ENCODE results near the gene PLOD2.

PLOD2 gene

GRCh38 chr3:146153429-146153828 lies 7.6 kb downstream of the PLOD2 start:
- TF ChIP-seq POU2F2 (IDR thresholded peaks at IDR 0.05; ENCODE audit: low read depth, low read length) (no peak), PAX5 (IDR thresholded peaks at IDR 0.05; ENCODE audit: insufficient read depth, low read length, severe bottlenecking) (no peak), POLR2AphosphoS5 (IDR thresholded peaks at IDR 0.05; ENCODE audit: low read depth, low read length) (no peak), SPI1 (IDR thresholded peaks at IDR 0.05; ENCODE audit: low read depth, low read length) (no peak), TAF1 (IDR thresholded peaks at IDR 0.05; ENCODE audit: low read depth, low read length) (no peak), POLR2A (IDR thresholded peaks at IDR 0.05; ENCODE audit: low read depth, low read length) (no peak)
- DNase-seq (ENCODE audit: insufficient read length, low spot score) (no peak), FAIRE-seq (no peak)

- FAIRE-seq (no peak), DNase-seq (ENCODE audit: insufficient read length, low spot score) (no peak)
- TF ChIP-seq SPI1 (IDR thresholded peaks at IDR 0.05; ENCODE audit: low read depth, low read length) (no peak), TAF1 (IDR thresholded peaks at IDR 0.05; ENCODE audit: low read depth, low read length) (no peak), PAX5 (IDR thresholded peaks at IDR 0.05; ENCODE audit: insufficient read depth, low read length, severe bottlenecking) (no peak), POU2F2 (IDR thresholded peaks at IDR 0.05; ENCODE audit: low read depth, low read length) (no peak), POLR2AphosphoS5 (IDR thresholded peaks at IDR 0.05; ENCODE audit: low read depth, low read length) (no peak), POLR2A (IDR thresholded peaks at IDR 0.05; ENCODE audit: low read depth, low read length) (no peak)
These were observed 8.2 kb downstream of the PLOD2 start for GRCh38 chr3:146152834-146153233.

- TF ChIP-seq POLR2A (IDR thresholded peaks at IDR 0.05; ENCODE audit: low read depth, low read length): no peak
- no peak for TF ChIP-seq SPI1 (IDR thresholded peaks at IDR 0.05; ENCODE audit: low read depth, low read length)
- no peak for TF ChIP-seq POU2F2 (IDR thresholded peaks at IDR 0.05; ENCODE audit: low read depth, low read length)
- TF ChIP-seq POLR2AphosphoS5 (IDR thresholded peaks at IDR 0.05; ENCODE audit: low read depth, low read length): no peak
- no peak for TF ChIP-seq PAX5 (IDR thresholded peaks at IDR 0.05; ENCODE audit: insufficient read depth, low read length, severe bottlenecking)
- TF ChIP-seq TAF1 (IDR thresholded peaks at IDR 0.05; ENCODE audit: low read depth, low read length): no peak
- DNase-seq (ENCODE audit: insufficient read length, low spot score) (no peak), FAIRE-seq (no peak)
These were observed 12.5 kb downstream of the PLOD2 start for GRCh38 chr3:146148468-146148931.

GRCh38 chr3:146145642-146146041 lies 15.3 kb downstream of the PLOD2 start:
- TF ChIP-seq POLR2A (IDR thresholded peaks at IDR 0.05; ENCODE audit: low read depth, low read length): no peak
- no peak for TF ChIP-seq PAX5 (IDR thresholded peaks at IDR 0.05; ENCODE audit: insufficient read depth, low read length, severe bottlenecking)
- no peak for TF ChIP-seq POU2F2 (IDR thresholded peaks at IDR 0.05; ENCODE audit: low read depth, low read length)
- no peak for TF ChIP-seq TAF1 (IDR thresholded peaks at IDR 0.05; ENCODE audit: low read depth, low read length)
- TF ChIP-seq SPI1 (IDR thresholded peaks at IDR 0.05; ENCODE audit: low read depth, low read length): no peak
- TF ChIP-seq POLR2AphosphoS5 (IDR thresholded peaks at IDR 0.05; ENCODE audit: low read depth, low read length): no peak
- no peak for DNase-seq (ENCODE audit: insufficient read length, low spot score)
- FAIRE-seq: no peak

- FAIRE-seq (no peak), DNase-seq (ENCODE audit: insufficient read length, low spot score) (no peak)
- TF ChIP-seq PAX5 (IDR thresholded peaks at IDR 0.05; ENCODE audit: insufficient read depth, low read length, severe bottlenecking) (no peak), TAF1 (IDR thresholded peaks at IDR 0.05; ENCODE audit: low read depth, low read length) (no peak), POLR2A (IDR thresholded peaks at IDR 0.05; ENCODE audit: low read depth, low read length) (no peak), SPI1 (IDR thresholded peaks at IDR 0.05; ENCODE audit: low read depth, low read length) (no peak), POLR2AphosphoS5 (IDR thresholded peaks at IDR 0.05; ENCODE audit: low read depth, low read length) (no peak), POU2F2 (IDR thresholded peaks at IDR 0.05; ENCODE audit: low read depth, low read length) (no peak)
These were observed 18.2 kb downstream of the PLOD2 start for GRCh38 chr3:146142757-146143156.

GRCh38 chr3:146139586-146140110 lies 21.3 kb downstream of the PLOD2 start:
- DNase-seq (ENCODE audit: insufficient read length, low spot score) (no peak), FAIRE-seq (no peak)
- TF ChIP-seq POLR2A (IDR thresholded peaks at IDR 0.05; ENCODE audit: low read depth, low read length): no peak
- no peak for TF ChIP-seq POLR2AphosphoS5 (IDR thresholded peaks at IDR 0.05; ENCODE audit: low read depth, low read length)
- TF ChIP-seq SPI1 (IDR thresholded peaks at IDR 0.05; ENCODE audit: low read depth, low read length): no peak
- TF ChIP-seq PAX5 (IDR thresholded peaks at IDR 0.05; ENCODE audit: insufficient read depth, low read length, severe bottlenecking): no peak
- TF ChIP-seq POU2F2 (IDR thresholded peaks at IDR 0.05; ENCODE audit: low read depth, low read length): no peak
- TF ChIP-seq TAF1 (IDR thresholded peaks at IDR 0.05; ENCODE audit: low read depth, low read length): no peak

- TF ChIP-seq PAX5 (IDR thresholded peaks at IDR 0.05; ENCODE audit: insufficient read depth, low read length, severe bottlenecking) (no peak), POU2F2 (IDR thresholded peaks at IDR 0.05; ENCODE audit: low read depth, low read length) (no peak), SPI1 (IDR thresholded peaks at IDR 0.05; ENCODE audit: low read depth, low read length) (no peak), TAF1 (IDR thresholded peaks at IDR 0.05; ENCODE audit: low read depth, low read length) (no peak), POLR2A (IDR thresholded peaks at IDR 0.05; ENCODE audit: low read depth, low read length) (no peak), POLR2AphosphoS5 (IDR thresholded peaks at IDR 0.05; ENCODE audit: low read depth, low read length) (no peak)
- no peak for FAIRE-seq
- DNase-seq (ENCODE audit: insufficient read length, low spot score): no peak
These were observed 22.1 kb downstream of the PLOD2 start for GRCh38 chr3:146138902-146139301.

- DNase-seq (ENCODE audit: insufficient read length, low spot score): no peak
- FAIRE-seq: no peak
- TF ChIP-seq TAF1 (IDR thresholded peaks at IDR 0.05; ENCODE audit: low read depth, low read length) (no peak), PAX5 (IDR thresholded peaks at IDR 0.05; ENCODE audit: insufficient read depth, low read length, severe bottlenecking) (no peak), POLR2AphosphoS5 (IDR thresholded peaks at IDR 0.05; ENCODE audit: low read depth, low read length) (no peak), POLR2A (IDR thresholded peaks at IDR 0.05; ENCODE audit: low read depth, low read length) (no peak), SPI1 (IDR thresholded peaks at IDR 0.05; ENCODE audit: low read depth, low read length) (no peak), POU2F2 (IDR thresholded peaks at IDR 0.05; ENCODE audit: low read depth, low read length) (no peak)
These were observed 24.3 kb downstream of the PLOD2 start for GRCh38 chr3:146136647-146137046.

- TF ChIP-seq TAF1 (IDR thresholded peaks at IDR 0.05; ENCODE audit: low read depth, low read length) (no peak), SPI1 (IDR thresholded peaks at IDR 0.05; ENCODE audit: low read depth, low read length) (no peak), POLR2AphosphoS5 (IDR thresholded peaks at IDR 0.05; ENCODE audit: low read depth, low read length) (no peak), POLR2A (IDR thresholded peaks at IDR 0.05; ENCODE audit: low read depth, low read length) (no peak), PAX5 (IDR thresholded peaks at IDR 0.05; ENCODE audit: insufficient read depth, low read length, severe bottlenecking) (no peak), POU2F2 (IDR thresholded peaks at IDR 0.05; ENCODE audit: low read depth, low read length) (no peak)
- DNase-seq (ENCODE audit: insufficient read length, low spot score) (no peak), FAIRE-seq (no peak)
These were observed 26.5 kb downstream of the PLOD2 start for GRCh38 chr3:146134348-146135117.
